IPS-18a (cell line): ENCODE results near the gene DNAJC25.
"Not testable (repeated sequence)": the region's sequence is repeated elsewhere in the genome, so short reads cannot be mapped to it uniquely, and the experiment has no call there.

ENCODE experiments used
- H3K27ac ChIP-seq: one replicate; pipeline ENCODE4 v1.5.1; 2013; ENCODE audit warnings: low read length
- H3K27me3 ChIP-seq: one replicate; pipeline ENCODE4 v1.6.1; 2013; ENCODE audit warnings: mild to moderate bottlenecking, low read length; ENCODE audit not compliant: control insufficient read depth, insufficient read depth
- H3K36me3 ChIP-seq: one replicate; pipeline ENCODE4 v1.6.1; 2013; ENCODE audit warnings: low read depth, low read length; ENCODE audit not compliant: control insufficient read depth
- H3K4me1 ChIP-seq: one replicate; pipeline ENCODE4 v1.6.1; 2013; ENCODE audit warnings: low read depth, low read length; ENCODE audit not compliant: control insufficient read depth
- H3K4me3 ChIP-seq: one replicate; pipeline ENCODE4 v1.5.1; 2013; ENCODE audit warnings: low read length
- H3K9ac ChIP-seq: one replicate; pipeline ENCODE4 v1.6.1; 2013; ENCODE audit warnings: mild to moderate bottlenecking, low read length, moderate library complexity
- H3K9me3 ChIP-seq: one replicate; pipeline ENCODE4 v1.6.1; 2013; ENCODE audit warnings: low read depth, low read length; ENCODE audit not compliant: control insufficient read depth

Gene DNAJC25

GRCh38 chr9:111649016-111649415 lies 17.9 kb downstream of the DNAJC25 start:
- H3K4me3 ChIP-seq, result no peak overlapping the region
- no peaks in the 10 kb centered on the region for H3K9me3 ChIP-seq
- H3K4me1 ChIP-seq, result no peaks in the 10 kb centered on the region
- H3K27me3 ChIP-seq, result no peaks in the 10 kb centered on the region
- no peak overlapping the region for H3K9ac ChIP-seq
- peaks cover 36% of the 10 kb centered on the region for H3K36me3 ChIP-seq
- H3K27ac ChIP-seq, result no peak overlapping the region

- Histone ChIP-seq H3K27me3 (peaks cover 8% of the 10 kb centered on the region), H3K9ac (no peak overlapping the region), H3K36me3 (peaks cover 12% of the 10 kb centered on the region), H3K9me3 (no peaks in the 10 kb centered on the region), H3K4me3 (no peak overlapping the region), H3K27ac (no peak overlapping the region), H3K4me1 (no peaks in the 10 kb centered on the region)
Observed at GRCh38 chr9:111657051-111657450, 25.9 kb downstream of the DNAJC25 start.

- Histone ChIP-seq H3K36me3 (peaks cover 1% of the 10 kb centered on the region), H3K27ac (no peak overlapping the region), H3K9ac (no peak overlapping the region), H3K9me3 (no peaks in the 10 kb centered on the region), H3K4me3 (no peak overlapping the region), H3K4me1 (peaks cover 12% of the 10 kb centered on the region), H3K27me3 (peaks cover 8% of the 10 kb centered on the region)
Observed at GRCh38 chr9:111658943-111659342, 27.8 kb downstream of the DNAJC25 start.

- no peak overlapping the region for H3K4me3 ChIP-seq
- no peak overlapping the region for H3K27ac ChIP-seq
- no peak overlapping the region for H3K9ac ChIP-seq
- H3K4me1 ChIP-seq, result peaks cover 12% of the 10 kb centered on the region
- no peaks in the 10 kb centered on the region for H3K36me3 ChIP-seq
- no peaks in the 10 kb centered on the region for H3K9me3 ChIP-seq
- peaks cover 8% of the 10 kb centered on the region for H3K27me3 ChIP-seq
Observed at GRCh38 chr9:111659691-111660090, 28.6 kb downstream of the DNAJC25 start.

GRCh38 chr9:111661150-111661801 lies 30.1 kb downstream of the DNAJC25 start, which contains the start of gene GNG10:
Gene GNG10, plus strand, starts transcription at chr9:111661605. Its CDS starts 30 bp downstream, at chr9:111661635.
- H3K9me3 ChIP-seq, result no peaks in the 10 kb centered on the region
- H3K36me3 ChIP-seq, result no peaks in the 10 kb centered on the region
- peak within 1 kb of the TSS; percentile 14 for H3K9ac ChIP-seq
- peaks cover 12% of the 10 kb centered on the region for H3K4me1 ChIP-seq
- peak within 1 kb of the TSS; percentile 65 for H3K4me3 ChIP-seq
- peaks cover 8% of the 10 kb centered on the region for H3K27me3 ChIP-seq
- H3K27ac ChIP-seq, result no peak within 1 kb of the TSS

DNA sequence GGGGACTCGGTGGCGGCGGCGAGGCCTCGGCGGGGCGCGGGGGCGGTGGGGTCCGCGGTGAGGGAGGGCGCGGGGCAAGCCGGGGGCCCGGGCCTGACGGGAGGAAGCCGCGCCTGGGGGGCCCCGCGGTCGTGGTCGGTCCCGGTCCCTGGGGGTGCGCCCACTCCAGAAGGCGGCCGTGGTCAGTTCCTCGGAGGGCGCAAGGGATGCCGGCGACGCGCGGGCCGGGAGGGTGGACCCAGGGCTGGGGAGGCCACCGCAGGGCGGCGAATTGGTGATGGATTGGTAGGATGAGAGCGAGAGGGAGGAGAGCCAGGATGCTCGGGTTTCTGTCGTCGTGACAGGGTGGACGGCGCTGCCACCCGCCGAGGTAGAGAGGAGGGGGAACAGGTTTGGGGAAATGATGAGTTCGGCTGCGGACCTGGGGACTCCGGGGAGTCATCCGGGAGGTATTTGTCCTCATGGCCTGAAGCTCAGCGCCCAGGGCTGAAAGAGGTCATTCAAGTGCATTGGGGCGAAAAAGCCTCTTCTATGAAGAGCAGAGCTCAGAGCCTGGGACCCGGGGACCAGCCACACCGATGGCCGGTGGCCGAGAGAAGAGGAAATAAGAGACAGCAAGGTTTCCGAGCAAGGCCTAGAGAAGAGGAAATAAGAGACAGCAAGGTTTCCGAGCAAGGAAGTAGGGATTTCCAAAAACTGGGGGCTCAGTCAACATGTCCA lies 30.8 kb downstream of the DNAJC25 start:
- Histone ChIP-seq H3K9ac (peak overlapping the region; percentile 14), H3K4me1 (peaks cover 12% of the 10 kb centered on the region), H3K27me3 (peaks cover 8% of the 10 kb centered on the region), H3K36me3 (no peaks in the 10 kb centered on the region), H3K9me3 (no peaks in the 10 kb centered on the region), H3K27ac (no peak overlapping the region), H3K4me3 (peak overlapping the region; percentile 65)

GRCh38 chr9:111662576-111663300 lies 31.6 kb downstream of the DNAJC25 start:
- Histone ChIP-seq H3K9ac (peak overlapping the region; percentile 14), H3K9me3 (no peaks in the 10 kb centered on the region), H3K27ac (no peak overlapping the region), H3K27me3 (peaks cover 8% of the 10 kb centered on the region), H3K4me3 (peak overlapping the region; percentile 65), H3K4me1 (peaks cover 12% of the 10 kb centered on the region), H3K36me3 (no peaks in the 10 kb centered on the region)

GRCh38 chr9:111663301-111663823 lies 32.2 kb downstream of the DNAJC25 start:
- H3K4me3 ChIP-seq, result peak overlapping the region; percentile 65
- H3K27ac ChIP-seq, result no peak overlapping the region
- peaks cover 8% of the 10 kb centered on the region for H3K27me3 ChIP-seq
- no peaks in the 10 kb centered on the region for H3K36me3 ChIP-seq
- peaks cover 12% of the 10 kb centered on the region for H3K4me1 ChIP-seq
- H3K9ac ChIP-seq, result no peak overlapping the region
- H3K9me3 ChIP-seq, result no peaks in the 10 kb centered on the region

GRCh38 chr9:111668026-111668573 lies 37.0 kb downstream of the DNAJC25 start:
- Histone ChIP-seq H3K4me1 (peaks cover 3% of the 10 kb centered on the region), H3K27ac (no peak overlapping the region), H3K36me3 (no peaks in the 10 kb centered on the region), H3K9me3 (no peaks in the 10 kb centered on the region), H3K27me3 (no peaks in the 10 kb centered on the region), H3K4me3 (no peak overlapping the region), H3K9ac (no peak overlapping the region)

GRCh38 chr9:111668601-111669000 lies 37.5 kb downstream of the DNAJC25 start:
- not testable (repeated sequence) for H3K4me1 ChIP-seq, H3K9me3 ChIP-seq, H3K4me3 ChIP-seq, H3K36me3 ChIP-seq, H3K27ac ChIP-seq, H3K9ac ChIP-seq, H3K27me3 ChIP-seq

GRCh38 chr9:111674319-111674718 lies 43.2 kb downstream of the DNAJC25 start:
- no peak overlapping the region for H3K9ac ChIP-seq
- H3K27ac ChIP-seq, result no peak overlapping the region
- H3K4me3 ChIP-seq, result no peak overlapping the region
- no peaks in the 10 kb centered on the region for H3K36me3 ChIP-seq
- no peaks in the 10 kb centered on the region for H3K27me3 ChIP-seq
- H3K9me3 ChIP-seq, result no peaks in the 10 kb centered on the region
- no peaks in the 10 kb centered on the region for H3K4me1 ChIP-seq
